K562 (cell line): ENCODE results near the gene MVP. TPM values are rescaled to one million over a fixed set of nuclear protein-coding genes. Genes with fewer than 3 reads are reported as not detected.

Source experiments
- ATAC-seq: fragments of 200-7000 bp; cut with Tn5 transposase; 3 replicates; pipeline ENCODE4 v1.9.1; 2020; ENCODE audit warnings: moderate library complexity
- BruUV-seq: library from RNA; stranded (reverse); fragments of 400-500 nt; replicated peaks from 2 replicates; lab custom pipeline; 2021; lab: Mats Ljungman, UMichigan
- CTCF ChIA-PET: fragments of 300-600 bp; formaldehyde crosslinking; extraction: SDS; loops from one replicate; lab custom pipeline; 2021; ENCODE audit warnings: low intra/inter-chr PET ratio; lab: Yijun Ruan, JAX
- POLR2A ChIA-PET: fragments of 300-600, 350-650 bp; sonication (Branson Sonifier 250); formaldehyde crosslinking; extraction: SDS; loops from one replicate; lab custom pipeline; 2021; ENCODE audit warnings: antibody characterized with exemption, inconsistent platforms; lab: Yijun Ruan, JAX
- DNase-seq, 4 experiments: peaks; one replicate each; pipeline versions ENCODE4 v3.0.0 to v3.0.0-alpha.2; 2011 to 2018; ENCODE audit warnings: low spot score in 3 of 4, mixed read lengths in 3 of 4; ENCODE audit errors: extremely low read depth in 1 of 4
- FAIRE-seq: peaks from 2 replicates; lab custom pipeline; 2011; peaks lifted over from hg19 to GRCh38; lab: Jason Lieb, UNC
- H2AFZ ChIP-seq: 2 replicates; pipeline ENCODE4 v1.6.0; 2011; ENCODE audit warnings: low read depth, low read length, control low read depth, inconsistent platforms
- H3K27ac ChIP-seq: fragments of 200-600 bp; 3 replicates; pipeline ENCODE4 v1.8.0; 2011; ENCODE audit warnings: low read depth, mild to moderate bottlenecking, control low read depth, inconsistent platforms, low read length, moderate library complexity, mixed read lengths; ENCODE audit errors: extremely low read depth
- H3K27me3 ChIP-seq, 2 experiments: fragments of 300-600 bp in 1 of 2; 2 replicates in 1 of 2; 3 replicates in 1 of 2; pipeline versions ENCODE4 v1.6.0 to v1.8.0; 2011; ENCODE audit warnings: inconsistent platforms in 2 of 2, low read length in 2 of 2, mild to moderate bottlenecking in 1 of 2, mixed read lengths in 1 of 2, moderate library complexity in 1 of 2; ENCODE audit not compliant: control insufficient read depth in 2 of 2, insufficient read depth in 2 of 2
- H3K36me3 ChIP-seq: fragments of 300-600 bp; 3 replicates; pipeline ENCODE4 v1.8.0; 2011; ENCODE audit warnings: mild to moderate bottlenecking, low read length, inconsistent platforms; ENCODE audit not compliant: control insufficient read depth, insufficient read depth
- H3K4me1 ChIP-seq, 2 experiments: fragments of 200-600 bp in 1 of 2; replicated peaks in 1 of 2; 2 replicates in 1 of 2; 3 replicates in 1 of 2; pipeline versions ENCODE4 v1.5.1 to v1.8.0; 2011; ENCODE audit warnings: inconsistent platforms in 2 of 2, low read length in 2 of 2, mild to moderate bottlenecking in 1 of 2, mixed read lengths in 1 of 2, moderate library complexity in 1 of 2; ENCODE audit not compliant: control insufficient read depth in 2 of 2, insufficient read depth in 2 of 2
- H3K4me2 ChIP-seq: 2 replicates; pipeline ENCODE4 v1.6.1; 2011; ENCODE audit warnings: low read length, control low read depth, inconsistent platforms, mixed read lengths; ENCODE audit not compliant: insufficient read depth
- H3K4me3 ChIP-seq: fragments of 200-600 bp; sonication (generic), shearing (Covaris generic); 2 replicates; pipeline ENCODE4 v1.5.1; 2016; ENCODE audit warnings: control low read depth, inconsistent platforms
- H3K79me2 ChIP-seq: fragments of 200-600 bp; 3 replicates; pipeline ENCODE4 v1.8.0; 2011; ENCODE audit warnings: low read length, inconsistent platforms; ENCODE audit not compliant: control insufficient read depth, insufficient read depth
- H3K9ac ChIP-seq, 2 experiments: 2 replicates each; pipeline versions ENCODE4 v1.6.0 to v1.6.1; 2011; ENCODE audit warnings: low read depth in 2 of 2, low read length in 2 of 2, control low read depth in 1 of 2, inconsistent platforms in 1 of 2, mild to moderate bottlenecking in 1 of 2, mixed read lengths in 1 of 2; ENCODE audit not compliant: insufficient read depth in 1 of 2
- H3K9me1 ChIP-seq: one replicate; pipeline ENCODE4 v1.6.0; 2011; ENCODE audit warnings: inconsistent platforms, mild to moderate bottlenecking, low read length, moderate library complexity; ENCODE audit not compliant: control insufficient read depth, insufficient read depth
- H3K9me3 ChIP-seq: replicated peaks from 2 replicates; pipeline ENCODE4 v1.5.1; 2011; ENCODE audit warnings: low read depth, low read length, inconsistent platforms; ENCODE audit not compliant: control insufficient read depth, insufficient read depth
- H4K20me1 ChIP-seq: replicated peaks from 2 replicates; pipeline ENCODE4 v1.6.1; 2011; ENCODE audit warnings: low read length, inconsistent platforms, mixed read lengths; ENCODE audit not compliant: control insufficient read depth, insufficient read depth
- ATF3 ChIP-seq, 2 experiments: fragments of 450-650 bp in 1 of 2; sonication (generic) in 1 of 2; formaldehyde crosslinking in 1 of 2; IDR thresholded peaks in 1 of 2; conservative IDR thresholded peaks in 1 of 2; 2 replicates each; pipeline versions ENCODE4 v1.6.1 to v1.8.1; 2016 to 2023; ENCODE audit warnings: mild to moderate bottlenecking in 2 of 2, moderate library complexity in 2 of 2, inconsistent platforms in 1 of 2, missing genetic modification reagents in 1 of 2
- FOSL1 ChIP-seq: fragments of 200-800 bp; sonication (Bioruptor generic); conservative IDR thresholded peaks from 2 replicates; pipeline ENCODE4 v1.6.1; 2016; ENCODE audit warnings: missing genetic modification characterization, missing compliant biosample characterization
- GATA2 ChIP-seq: sonication (generic); formaldehyde crosslinking; IDR thresholded peaks from 2 replicates; pipeline ENCODE4 v1.4.0; 2020; ENCODE audit warnings: mild to moderate bottlenecking, missing genetic modification reagents
- HEY1 ChIP-seq: fragments of 250-450 bp; sonication (Bioruptor Pico); IDR thresholded peaks from 2 replicates; pipeline ENCODE4 v1.5.0; 2020; ENCODE audit warnings: mild to moderate bottlenecking, moderate library complexity, borderline replicate concordance
- KDM1A ChIP-seq, 2 experiments: fragments of 450-650 bp; IDR thresholded peaks; 2 replicates each; pipeline ENCODE4 v1.6.1; 2016; ENCODE audit warnings: mild to moderate bottlenecking in 2 of 2
- RAD21 ChIP-seq, 2 experiments: fragments of 250-450 bp in 1 of 2; fragments of 450-650 bp in 1 of 2; sonication (Bioruptor Pico) in 1 of 2; formaldehyde crosslinking in 1 of 2; IDR thresholded peaks in 1 of 2; conservative IDR thresholded peaks in 1 of 2; 2 replicates each; pipeline versions ENCODE4 v1.4.0 to v1.8.0; 2020 to 2022; ENCODE audit warnings: mild to moderate bottlenecking in 2 of 2, moderate library complexity in 1 of 2
- SLC30A9 ChIP-seq: fragments of 250-450 bp; sonication (Bioruptor Pico); IDR thresholded peaks from 2 replicates; pipeline ENCODE4 v1.8.0; 2022; ENCODE audit warnings: mild to moderate bottlenecking, moderate library complexity
- ZBTB33 ChIP-seq: sonication (generic); formaldehyde crosslinking; IDR thresholded peaks from 2 replicates; pipeline ENCODE4 v1.8.1; 2023; ENCODE audit warnings: mild to moderate bottlenecking, missing genetic modification reagents
- ZNF12 ChIP-seq: sonication (generic); formaldehyde crosslinking; IDR thresholded peaks from 2 replicates; pipeline ENCODE4 v1.4.0; 2020; ENCODE audit warnings: mild to moderate bottlenecking, missing genetic modification reagents
- WGBS: fragments of 100-300 bp; shearing (Covaris generic); methylation state at CpG from one replicate; pipeline ENCODE4 v1.1.6; 2016; ENCODE audit warnings: low coverage, mixed read lengths; ENCODE audit not compliant: insufficient coverage; ENCODE audit errors: missing lambda C conversion rate; 5-methylcytosine and 5-hydroxymethylcytosine counted together
- in situ Hi-C: fragments of 300-500 bp; cut with MboI; formaldehyde crosslinking; loops from 4 replicates; pipeline ENCODE4 v1.15.0; 2018; ENCODE audit warnings: inconsistent platforms, mixed read lengths
- intact Hi-C: fragments of 100-400 bp; cut with micrococcal nuclease; formaldehyde crosslinking; loops from 2 replicates; pipeline ENCODE4 v1.14.2; 2022
- polyA plus RNA-seq, 8 experiments: library from polyadenylated mRNA; depleted of rRNA in 4 of 8; stranded (reverse) in 5 of 8; unstranded in 3 of 8; fragments of >200 nt; fragmentation: Nextera tagmentation in 2 of 8; fragmentation: Illumina TruSeq in 1 of 8; extraction: Ambion mirVana in 2 of 8; extraction: Trizol in 1 of 8; gene quantifications; 2 replicates each; pipeline versions ENCODE4 v1.2.1 to v1.2.3, GENCODE V29; 2011 to 2014; ENCODE audit warnings: inconsistent platforms in 1 of 8, missing spikeins in 1 of 8
- total RNA-seq, 7 experiments: library from RNA; depleted of rRNA in 6 of 7; stranded (reverse); fragments of >200 nt in 6 of 7; fragmentation: Illumina TruSeq in 2 of 7; extraction: Trizol in 2 of 7; gene quantifications; 2 replicates each; pipeline versions ENCODE4 v1.2.1 to v1.2.3, GENCODE V29; 2011 to 2021; ENCODE audit warnings: low replicate concordance in 1 of 7
- TF ChIP-seq, protein P1 (sequence below): fragments of 250-450 bp; sonication (Bioruptor Pico); IDR thresholded peaks from 2 replicates; pipeline ENCODE4 v1.4.0; 2020; ENCODE audit warnings: mild to moderate bottlenecking, moderate library complexity

MVP gene
- total and polyA plus RNA-seq, 9 of the 15 experiments (the other 6 are each of a cell fraction or from before 2014, with no cell fraction given) = 0.39 to 1.9 (median 0.76) TPM; not detected in 2

DNA sequence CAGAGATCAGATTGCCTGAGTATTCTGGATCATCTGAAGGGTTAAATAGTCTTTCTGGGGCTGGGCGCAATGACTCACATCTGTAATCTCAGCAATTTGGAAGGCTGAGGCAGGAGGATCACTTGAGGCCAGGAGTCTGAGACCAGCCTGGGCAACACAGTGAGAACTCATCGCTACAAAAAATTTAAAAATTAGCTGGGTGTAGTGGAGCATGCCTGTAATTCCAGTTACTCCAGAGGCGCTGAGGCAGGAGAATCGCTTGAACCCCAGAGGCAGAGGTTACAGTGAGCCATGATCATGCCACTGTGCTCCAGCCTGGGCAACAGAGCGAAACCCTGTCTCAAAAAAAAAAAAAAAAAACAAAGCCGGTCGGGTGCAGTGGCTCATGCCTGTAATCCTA is 15.7 kb downstream of the MVP start:
- ChIA-PET CTCF (no interaction called here), POLR2A (no interaction called here)
- Histone ChIP-seq H3K27ac (no peak overlapping the region), H3K4me1 (peaks cover 0 to 14% of the 10 kb centered on the region in 2 experiments; a peak in 2 of 5 replicates), H3K79me2 (no peaks in the 10 kb centered on the region), H4K20me1 (no peaks in the 10 kb centered on the region), H3K4me3 (no peak overlapping the region), H3K9me1 (no peaks in the 10 kb centered on the region), H3K27me3 (no peaks in the 10 kb centered on the region; a peak in 1 of 5 replicates), H3K4me2 (no peak overlapping the region), H3K9me3 (no peaks in the 10 kb centered on the region), H3K36me3 (no peaks in the 10 kb centered on the region), H2AFZ (no peak overlapping the region), H3K9ac (no peak overlapping the region)
- no TSS peak for BruUV-seq
- FAIRE-seq (no peak), ATAC-seq (no peak), DNase-seq (no peak)
- TF ChIP-seq RAD21 (CRISPR knock-in tag; conservative IDR thresholded peaks at IDR 0.05 in 1 of 2, IDR thresholded peaks at IDR 0.05 in 1 of 2) = no peak
- TF ChIP-seq ZBTB33 (CRISPR knock-in tag) = no peak
- 0 out of 2 replicates have a peak, but pooled peaks have one; percentile 27 for TF ChIP-seq FOSL1 (tag)
- TF ChIP-seq GATA2 (CRISPR knock-in tag) = no peak
- TF ChIP-seq ATF3 (IDR thresholded peaks at IDR 0.05) = peak; percentile 29
- no peak for TF ChIP-seq ATF3 (CRISPR knock-in tag; conservative IDR thresholded peaks at IDR 0.05)
- no peak for TF ChIP-seq ZNF12 (CRISPR knock-in tag)
- TF ChIP-seq SLC30A9 = no peak
- TF ChIP-seq, protein P1, sequence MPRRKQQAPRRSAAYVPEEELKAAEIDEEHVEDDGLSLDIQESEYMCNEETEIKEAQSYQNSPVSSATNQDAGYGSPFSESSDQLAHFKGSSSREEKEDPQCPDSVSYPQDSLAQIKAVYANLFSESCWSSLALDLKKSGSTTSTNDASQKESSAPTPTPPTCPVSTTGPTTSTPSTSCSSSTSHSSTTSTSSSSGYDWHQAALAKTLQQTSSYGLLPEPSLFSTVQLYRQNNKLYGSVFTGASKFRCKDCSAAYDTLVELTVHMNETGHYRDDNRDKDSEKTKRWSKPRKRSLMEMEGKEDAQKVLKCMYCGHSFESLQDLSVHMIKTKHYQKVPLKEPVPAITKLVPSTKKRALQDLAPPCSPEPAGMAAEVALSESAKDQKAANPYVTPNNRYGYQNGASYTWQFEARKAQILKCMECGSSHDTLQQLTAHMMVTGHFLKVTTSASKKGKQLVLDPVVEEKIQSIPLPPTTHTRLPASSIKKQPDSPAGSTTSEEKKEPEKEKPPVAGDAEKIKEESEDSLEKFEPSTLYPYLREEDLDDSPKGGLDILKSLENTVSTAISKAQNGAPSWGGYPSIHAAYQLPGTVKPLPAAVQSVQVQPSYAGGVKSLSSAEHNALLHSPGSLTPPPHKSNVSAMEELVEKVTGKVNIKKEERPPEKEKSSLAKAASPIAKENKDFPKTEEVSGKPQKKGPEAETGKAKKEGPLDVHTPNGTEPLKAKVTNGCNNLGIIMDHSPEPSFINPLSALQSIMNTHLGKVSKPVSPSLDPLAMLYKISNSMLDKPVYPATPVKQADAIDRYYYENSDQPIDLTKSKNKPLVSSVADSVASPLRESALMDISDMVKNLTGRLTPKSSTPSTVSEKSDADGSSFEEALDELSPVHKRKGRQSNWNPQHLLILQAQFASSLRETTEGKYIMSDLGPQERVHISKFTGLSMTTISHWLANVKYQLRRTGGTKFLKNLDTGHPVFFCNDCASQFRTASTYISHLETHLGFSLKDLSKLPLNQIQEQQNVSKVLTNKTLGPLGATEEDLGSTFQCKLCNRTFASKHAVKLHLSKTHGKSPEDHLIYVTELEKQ (CRISPR knock-in tag) = no peak
- peak; percentile 40 to 49; a peak in 1 of 4 replicates for TF ChIP-seq KDM1A (IDR thresholded peaks at IDR 0.05)
- no peak for TF ChIP-seq HEY1
- 45% methylated on average over 6 of the region's 7 CpGs for WGBS
- in situ Hi-C loops = no loop called here
- intact Hi-C loops = no loop called here
